ENCODE results near the gene CIAO1.

Gene CIAO1

DNA sequence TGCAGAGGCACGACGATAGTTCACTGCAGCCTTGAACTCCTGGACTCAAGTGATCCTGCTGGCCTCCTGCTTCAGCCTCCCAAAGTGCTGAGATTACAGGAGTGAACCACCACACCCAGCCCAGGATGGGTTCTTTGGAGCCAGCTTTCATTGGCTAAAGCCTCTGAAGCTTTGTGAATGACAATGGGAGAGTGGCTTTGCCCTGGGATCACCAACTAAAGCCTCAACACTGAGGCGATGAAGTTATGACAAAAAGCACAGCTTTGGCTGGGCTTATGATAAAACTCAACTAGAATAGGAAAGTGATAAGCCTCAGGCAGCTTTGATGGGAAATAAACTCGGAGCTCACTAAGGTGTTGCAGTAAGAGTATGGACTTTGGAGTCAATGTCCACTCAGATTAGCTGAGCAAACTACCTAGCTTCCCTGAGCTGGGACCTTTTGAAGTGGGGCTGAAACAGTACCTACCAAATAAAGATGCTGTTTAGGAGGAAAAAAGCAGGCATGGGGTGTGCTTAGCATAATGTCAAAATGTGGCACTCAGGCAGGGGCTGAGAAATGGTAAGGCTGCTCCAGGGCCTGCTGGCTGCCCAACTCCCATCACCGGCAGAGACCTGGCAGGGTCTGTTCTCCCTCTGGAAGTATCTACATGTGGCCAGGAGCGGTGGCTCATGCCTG, 4.6 kb upstream of the CIAO1 start:
- DNase-seq, result no peak
- Histone ChIP-seq H3K27me3 (no peaks in the 10 kb centered on the region), H3K4me3 (ENCODE audit: low read depth, low read length) (no peak overlapping the region), H3K36me3 (no peaks in the 10 kb centered on the region; the same call in 1 of the 2 replicates), H3K9me3 (no peaks in the 10 kb centered on the region), H3K4me1 (peaks cover 6% of the 10 kb centered on the region; the same call in 1 of the 2 replicates)
- TF ChIP-seq, protein P1, sequence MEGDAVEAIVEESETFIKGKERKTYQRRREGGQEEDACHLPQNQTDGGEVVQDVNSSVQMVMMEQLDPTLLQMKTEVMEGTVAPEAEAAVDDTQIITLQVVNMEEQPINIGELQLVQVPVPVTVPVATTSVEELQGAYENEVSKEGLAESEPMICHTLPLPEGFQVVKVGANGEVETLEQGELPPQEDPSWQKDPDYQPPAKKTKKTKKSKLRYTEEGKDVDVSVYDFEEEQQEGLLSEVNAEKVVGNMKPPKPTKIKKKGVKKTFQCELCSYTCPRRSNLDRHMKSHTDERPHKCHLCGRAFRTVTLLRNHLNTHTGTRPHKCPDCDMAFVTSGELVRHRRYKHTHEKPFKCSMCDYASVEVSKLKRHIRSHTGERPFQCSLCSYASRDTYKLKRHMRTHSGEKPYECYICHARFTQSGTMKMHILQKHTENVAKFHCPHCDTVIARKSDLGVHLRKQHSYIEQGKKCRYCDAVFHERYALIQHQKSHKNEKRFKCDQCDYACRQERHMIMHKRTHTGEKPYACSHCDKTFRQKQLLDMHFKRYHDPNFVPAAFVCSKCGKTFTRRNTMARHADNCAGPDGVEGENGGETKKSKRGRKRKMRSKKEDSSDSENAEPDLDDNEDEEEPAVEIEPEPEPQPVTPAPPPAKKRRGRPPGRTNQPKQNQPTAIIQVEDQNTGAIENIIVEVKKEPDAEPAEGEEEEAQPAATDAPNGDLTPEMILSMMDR (IDR thresholded peaks at IDR 0.05; ENCODE audit: low read depth, low read length), result no peak

DNA sequence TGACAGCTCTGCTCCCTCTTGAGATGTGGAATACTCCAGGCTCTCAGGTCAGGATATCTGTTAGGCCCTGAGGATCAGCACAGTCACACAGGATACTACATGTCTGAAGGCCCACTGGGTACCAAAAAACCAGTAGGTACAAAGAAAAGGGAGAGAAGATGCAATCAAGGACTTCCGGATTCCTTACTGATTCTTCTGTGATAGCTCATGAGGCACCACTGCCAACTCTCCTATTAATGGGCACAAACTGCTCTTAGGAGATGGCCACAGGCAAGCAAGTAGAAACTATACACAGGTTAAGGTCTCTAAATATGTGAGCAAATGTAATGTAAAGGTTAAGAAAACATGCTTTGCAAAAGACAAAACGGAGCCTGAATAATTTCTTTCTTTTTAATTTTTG, 3.7 kb upstream of the CIAO1 start:
- Histone ChIP-seq H3K36me3 (no peaks in the 10 kb centered on the region; the same call in 1 of the 2 replicates), H3K4me3 (ENCODE audit: low read depth, low read length) (no peak overlapping the region), H3K27me3 (no peaks in the 10 kb centered on the region), H3K9me3 (no peaks in the 10 kb centered on the region), H3K4me1 (peaks cover 6% of the 10 kb centered on the region; the same call in 1 of the 2 replicates)
- DNase-seq, result no peak
- TF ChIP-seq, protein P1 (IDR thresholded peaks at IDR 0.05; ENCODE audit: low read depth, low read length), result no peak

DNA sequence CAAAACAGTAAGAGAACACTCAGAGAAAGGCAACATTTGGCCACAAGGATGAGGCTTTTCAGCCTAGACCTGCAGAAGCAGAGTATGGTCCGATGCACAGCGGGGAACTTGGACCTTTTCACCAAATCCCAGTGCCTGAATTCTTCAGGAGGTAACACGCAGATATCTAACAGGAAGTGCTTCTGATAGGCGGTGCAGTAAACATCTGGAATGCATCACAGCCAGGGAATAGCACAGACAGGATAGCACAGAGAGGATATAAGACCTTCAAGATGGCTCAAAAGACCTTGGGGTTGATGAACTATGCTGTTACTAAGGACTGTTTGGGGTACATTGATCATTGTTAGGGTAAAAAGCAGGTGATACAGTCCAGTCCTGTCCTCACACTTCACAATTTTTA, 1.9 kb upstream of the CIAO1 start:
- Histone ChIP-seq H3K36me3 (peaks cover 9% of the 10 kb centered on the region), H3K27me3 (no peaks in the 10 kb centered on the region), H3K4me3 (ENCODE audit: low read depth, low read length) (peak overlapping the region; percentile 91; the same call in 1 of the 2 replicates), H3K9me3 (no peaks in the 10 kb centered on the region), H3K4me1 (peaks cover 6% of the 10 kb centered on the region; the same call in 1 of the 2 replicates)
- TF ChIP-seq, protein P1 (IDR thresholded peaks at IDR 0.05; ENCODE audit: low read depth, low read length), result no peak
- DNase-seq, result no peak

DNA sequence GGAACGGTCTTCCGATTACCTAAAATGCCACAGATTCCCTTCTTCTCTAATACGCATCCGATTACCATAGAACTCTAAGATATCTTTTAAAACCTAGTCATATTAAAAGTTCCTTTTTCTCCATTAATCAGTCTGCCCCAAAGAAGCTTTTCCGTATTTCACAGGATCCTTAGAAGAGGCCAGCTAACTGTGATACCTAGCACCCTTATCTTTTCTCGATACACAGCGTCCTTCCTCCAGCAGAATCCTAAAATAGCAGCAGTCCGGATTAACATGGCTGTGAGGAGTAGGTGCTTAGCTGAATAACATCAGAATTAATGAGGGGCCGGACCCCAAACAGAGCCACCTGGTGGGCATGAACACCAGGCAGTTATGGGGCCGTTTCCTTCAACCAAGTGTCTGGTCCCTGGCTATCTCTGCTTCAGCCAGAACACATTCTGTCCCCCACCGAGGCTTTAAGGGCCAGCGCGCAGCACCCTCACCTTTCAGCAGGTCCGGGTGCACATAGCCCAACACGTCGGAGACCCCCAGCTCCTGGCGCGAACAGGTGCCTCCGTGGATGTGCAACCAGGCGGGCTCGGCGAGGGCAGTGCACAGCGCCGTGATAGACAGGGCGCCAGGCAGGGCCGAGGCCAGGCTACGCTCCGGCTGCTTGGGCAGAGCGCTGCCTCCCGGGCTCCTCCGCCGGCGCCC, 1.2 kb upstream of the CIAO1 start:
- Histone ChIP-seq H3K27me3 (no peaks in the 10 kb centered on the region), H3K4me3 (ENCODE audit: low read depth, low read length) (peak overlapping the region; percentile 91), H3K4me1 (peaks cover 6% of the 10 kb centered on the region; the same call in 1 of the 2 replicates), H3K9me3 (no peaks in the 10 kb centered on the region), H3K36me3 (peaks cover 9% of the 10 kb centered on the region)
- peak; percentile 45 for DNase-seq
- TF ChIP-seq, protein P1 (IDR thresholded peaks at IDR 0.05; ENCODE audit: low read depth, low read length), result peak; percentile 47

DNA sequence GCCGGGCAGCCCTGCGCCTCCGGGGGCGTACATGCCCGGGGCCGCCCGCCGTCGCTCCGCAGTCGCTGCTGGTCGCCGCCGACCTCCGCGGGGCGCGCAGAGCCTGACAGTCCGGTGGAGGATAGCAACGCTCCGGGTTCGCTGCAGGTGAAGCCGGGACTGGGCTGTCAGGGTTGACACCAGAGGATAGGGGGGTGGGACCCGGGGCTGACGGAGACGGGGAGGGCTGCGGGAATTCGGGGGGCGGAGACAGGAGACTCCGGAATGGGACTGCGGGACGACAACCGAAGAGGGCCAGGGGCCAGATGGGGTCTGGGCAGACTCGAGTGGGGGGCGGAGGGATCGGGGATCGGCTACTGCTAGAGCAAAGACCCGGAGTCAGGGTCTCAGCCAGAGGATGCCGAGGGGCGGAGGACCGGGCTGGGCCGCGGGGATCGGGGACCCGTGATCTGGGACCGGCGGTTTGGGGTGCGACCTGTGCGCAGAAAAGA, 631 bp upstream of the CIAO1 start:
- H3K4me3 ChIP-seq (ENCODE audit: low read depth, low read length), result peak overlapping the region; percentile 91
- peaks cover 9% of the 10 kb centered on the region for H3K36me3 ChIP-seq
- peaks cover 6% of the 10 kb centered on the region; the same call in 1 of the 2 replicates for H3K4me1 ChIP-seq
- DNase-seq, result peak; percentile 28
- TF ChIP-seq, protein P1 (IDR thresholded peaks at IDR 0.05; ENCODE audit: low read depth, low read length), result no peak
- no peaks in the 10 kb centered on the region for H3K27me3 ChIP-seq
- no peaks in the 10 kb centered on the region for H3K9me3 ChIP-seq

All from BE2C (cell line).